HEK293 (cell line): ENCODE data around the gene ACOX2.

Source experiments
- GLI2 ChIP-seq: fragments of 450-650 bp; formaldehyde crosslinking; IDR thresholded peaks from 2 replicates; pipeline ENCODE4; 2017; ENCODE audit warnings: missing biosample characterization, missing genetic modification characterization, low read depth, borderline replicate concordance
- MZF1 ChIP-seq: fragments of 450-650 bp; formaldehyde crosslinking; IDR thresholded peaks from 2 replicates; pipeline ENCODE4 v1.5.1; 2017; ENCODE audit warnings: missing biosample characterization, missing genetic modification characterization, borderline replicate concordance
- SETDB1 ChIP-seq: IDR thresholded peaks from one replicate; pipeline ENCODE4 v1.6.1; 2017; ENCODE audit warnings: mild to moderate bottlenecking, low read length, moderate library complexity, mixed read lengths; ENCODE audit not compliant: insufficient read length
- SP7 ChIP-seq: fragments of 450-650 bp; formaldehyde crosslinking; IDR thresholded peaks from 2 replicates; pipeline ENCODE4 v1.5.1; 2016; ENCODE audit warnings: missing biosample characterization, missing genetic modification characterization
- ZBTB17 ChIP-seq: fragments of 450-650 bp; formaldehyde crosslinking; IDR thresholded peaks from 2 replicates; pipeline ENCODE4 v1.5.1; 2016; ENCODE audit warnings: missing biosample characterization, missing genetic modification characterization
- ZNF221 ChIP-seq: fragments of 450-650 bp; formaldehyde crosslinking; IDR thresholded peaks from 2 replicates; pipeline ENCODE4 v1.5.1; 2017; ENCODE audit warnings: missing biosample characterization, missing genetic modification characterization, borderline replicate concordance
- ZNF266 ChIP-seq: fragments of 450-650 bp; formaldehyde crosslinking; IDR thresholded peaks from 2 replicates; pipeline ENCODE4 v1.5.1; 2016; ENCODE audit warnings: missing biosample characterization, missing genetic modification characterization, low read depth
- ZNF292 ChIP-seq: fragments of 450-650 bp; formaldehyde crosslinking; IDR thresholded peaks from 2 replicates; pipeline ENCODE4 v1.5.1; 2016; ENCODE audit warnings: low read depth, missing biosample characterization, missing genetic modification characterization, borderline replicate concordance
- ZNF366 ChIP-seq: fragments of 450-650 bp; formaldehyde crosslinking; conservative IDR thresholded peaks from 2 replicates; pipeline ENCODE4 v1.5.1; 2016; ENCODE audit warnings: missing biosample characterization, missing genetic modification characterization
- ZNF391 ChIP-seq: fragments of 450-650 bp; formaldehyde crosslinking; IDR thresholded peaks from 2 replicates; pipeline ENCODE4 v1.5.1; 2016; ENCODE audit warnings: low read depth, missing biosample characterization, missing genetic modification characterization, borderline replicate concordance
- ZNF404 ChIP-seq: fragments of 450-650 bp; formaldehyde crosslinking; IDR thresholded peaks from 2 replicates; pipeline ENCODE4 v1.5.1; 2017; ENCODE audit warnings: missing biosample characterization, missing genetic modification characterization
- ZNF433 ChIP-seq: fragments of 450-650 bp; formaldehyde crosslinking; IDR thresholded peaks from 2 replicates; pipeline ENCODE4 v1.5.1; 2016; ENCODE audit warnings: missing biosample characterization, missing genetic modification characterization, low read depth
- ZNF521 ChIP-seq: fragments of 450-650 bp; formaldehyde crosslinking; IDR thresholded peaks from 2 replicates; pipeline ENCODE4 v1.5.1; 2017; ENCODE audit warnings: missing biosample characterization, mild to moderate bottlenecking, missing genetic modification characterization
- ZNF530 ChIP-seq: fragments of 450-650 bp; formaldehyde crosslinking; IDR thresholded peaks from 2 replicates; pipeline ENCODE4 v1.5.1; 2016; ENCODE audit warnings: low read depth, missing biosample characterization, missing genetic modification characterization
- ZNF560 ChIP-seq: fragments of 450-650 bp; formaldehyde crosslinking; IDR thresholded peaks from 2 replicates; pipeline ENCODE4 v1.5.1; 2017; ENCODE audit warnings: missing biosample characterization, missing genetic modification characterization, borderline replicate concordance
- ZNF747 ChIP-seq: fragments of 450-650 bp; formaldehyde crosslinking; IDR thresholded peaks from 2 replicates; pipeline ENCODE4 v1.5.1; 2016; ENCODE audit warnings: missing biosample characterization, missing genetic modification characterization
- ZNF791 ChIP-seq: fragments of 450-650 bp; formaldehyde crosslinking; IDR thresholded peaks from 2 replicates; pipeline ENCODE4 v1.5.1; 2016; ENCODE audit warnings: missing biosample characterization, missing genetic modification characterization
- ZSCAN23 ChIP-seq: fragments of 450-650 bp; formaldehyde crosslinking; IDR thresholded peaks from 2 replicates; pipeline ENCODE4 v1.5.1; 2016; ENCODE audit warnings: missing biosample characterization, missing genetic modification characterization
- ZXDB ChIP-seq: fragments of 450-650 bp; formaldehyde crosslinking; IDR thresholded peaks from 2 replicates; pipeline ENCODE4 v1.5.1; 2016; ENCODE audit warnings: missing biosample characterization, missing genetic modification characterization
- TF ChIP-seq, protein P1 (sequence below): fragments of 450-650 bp; formaldehyde crosslinking; IDR thresholded peaks from 2 replicates; pipeline ENCODE4 v1.5.1; 2016; ENCODE audit warnings: missing biosample characterization, missing genetic modification characterization
- TF ChIP-seq, protein P2 (sequence below): fragments of 450-650 bp; formaldehyde crosslinking; IDR thresholded peaks from 2 replicates; pipeline ENCODE4 v1.5.1; 2016; ENCODE audit warnings: missing biosample characterization, missing genetic modification characterization
- TF ChIP-seq, protein P3 (sequence below): fragments of 450-650 bp; formaldehyde crosslinking; conservative IDR thresholded peaks from 2 replicates; pipeline ENCODE4 v1.5.1; 2016; ENCODE audit warnings: low read depth, missing biosample characterization, missing genetic modification characterization
- TF ChIP-seq, protein P4 (sequence below): fragments of 450-650 bp; IDR thresholded peaks from 2 replicates; pipeline ENCODE4 v1.5.1; 2018; ENCODE audit warnings: missing biosample characterization, mild to moderate bottlenecking, missing genetic modification characterization
- TF ChIP-seq, protein P5 (sequence below): fragments of 450-650 bp; formaldehyde crosslinking; IDR thresholded peaks from 2 replicates; pipeline ENCODE4 v1.5.1; 2016; ENCODE audit warnings: missing biosample characterization, missing genetic modification characterization
- TF ChIP-seq, protein P6 (sequence below): fragments of 450-650 bp; formaldehyde crosslinking; IDR thresholded peaks from 2 replicates; pipeline ENCODE4 v1.5.1; 2016; ENCODE audit warnings: missing biosample characterization, missing genetic modification characterization
- TF ChIP-seq, protein P7 (sequence below): fragments of 450-650 bp; formaldehyde crosslinking; IDR thresholded peaks from 2 replicates; pipeline ENCODE4 v1.5.1; 2017; ENCODE audit warnings: missing biosample characterization, missing genetic modification characterization

ACOX2 gene

DNA sequence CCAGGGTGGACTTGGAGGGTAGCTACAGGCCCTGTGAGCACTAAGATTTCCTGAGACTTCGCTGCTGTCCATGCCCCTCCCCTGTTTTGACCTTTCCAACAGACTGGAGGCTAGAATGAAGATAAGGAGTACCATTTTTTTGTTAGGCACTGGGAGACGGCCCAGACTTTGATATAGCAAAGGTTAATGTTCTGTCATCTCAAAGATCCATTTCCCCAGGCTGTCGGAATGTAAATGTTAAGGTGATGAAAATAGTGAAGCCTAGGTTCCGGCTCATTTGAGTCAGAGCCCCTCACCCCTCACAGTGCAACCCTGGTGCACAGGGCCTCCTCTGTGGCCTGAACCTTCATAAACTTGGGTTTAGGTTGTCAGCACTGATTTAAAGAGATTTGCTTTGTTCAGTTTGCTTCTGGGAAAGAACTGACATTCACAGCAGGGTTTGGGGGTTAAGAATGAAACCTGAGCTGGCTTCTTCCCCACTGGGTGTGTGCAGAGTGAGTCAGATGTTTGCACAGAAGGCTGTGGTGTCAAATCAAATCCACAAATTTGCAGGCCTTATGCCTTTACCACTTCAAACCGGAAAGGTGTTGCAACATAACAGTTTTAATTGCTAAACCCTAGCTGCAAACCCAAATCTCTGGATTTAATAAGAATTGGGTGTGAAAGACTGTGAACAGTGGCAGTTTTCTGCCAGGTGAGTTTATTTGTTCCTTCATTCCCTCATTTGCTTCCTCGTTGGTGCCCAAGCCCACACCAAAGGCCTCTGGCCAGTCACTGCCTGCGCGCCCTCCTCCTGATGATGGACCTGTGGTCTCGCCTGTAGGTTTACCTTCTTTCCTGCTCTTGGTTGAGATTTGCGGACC lies 65.7 kb downstream of the ACOX2 start (continued):
- TF ChIP-seq, protein P1, sequence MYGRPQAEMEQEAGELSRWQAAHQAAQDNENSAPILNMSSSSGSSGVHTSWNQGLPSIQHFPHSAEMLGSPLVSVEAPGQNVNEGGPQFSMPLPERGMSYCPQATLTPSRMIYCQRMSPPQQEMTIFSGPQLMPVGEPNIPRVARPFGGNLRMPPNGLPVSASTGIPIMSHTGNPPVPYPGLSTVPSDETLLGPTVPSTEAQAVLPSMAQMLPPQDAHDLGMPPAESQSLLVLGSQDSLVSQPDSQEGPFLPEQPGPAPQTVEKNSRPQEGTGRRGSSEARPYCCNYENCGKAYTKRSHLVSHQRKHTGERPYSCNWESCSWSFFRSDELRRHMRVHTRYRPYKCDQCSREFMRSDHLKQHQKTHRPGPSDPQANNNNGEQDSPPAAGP (tag by site-specific recombination), result peak; percentile 96
- TF ChIP-seq ZNF530 (tag by site-specific recombination), result no peak
- TF ChIP-seq ZXDB (tag by site-specific recombination), result peak; percentile 88
- TF ChIP-seq, protein P2, sequence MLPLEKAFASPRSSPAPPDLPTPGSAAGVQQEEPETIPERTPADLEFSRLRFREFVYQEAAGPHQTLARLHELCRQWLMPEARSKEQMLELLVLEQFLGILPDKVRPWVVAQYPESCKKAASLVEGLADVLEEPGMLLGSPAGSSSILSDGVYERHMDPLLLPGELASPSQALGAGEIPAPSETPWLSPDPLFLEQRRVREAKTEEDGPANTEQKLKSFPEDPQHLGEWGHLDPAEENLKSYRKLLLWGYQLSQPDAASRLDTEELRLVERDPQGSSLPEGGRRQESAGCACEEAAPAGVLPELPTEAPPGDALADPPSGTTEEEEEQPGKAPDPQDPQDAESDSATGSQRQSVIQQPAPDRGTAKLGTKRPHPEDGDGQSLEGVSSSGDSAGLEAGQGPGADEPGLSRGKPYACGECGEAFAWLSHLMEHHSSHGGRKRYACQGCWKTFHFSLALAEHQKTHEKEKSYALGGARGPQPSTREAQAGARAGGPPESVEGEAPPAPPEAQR (tag by site-specific recombination), result no peak
- no peak for TF ChIP-seq SETDB1
- no peak for TF ChIP-seq ZNF747 (tag by site-specific recombination)
- TF ChIP-seq ZNF292 (tag by site-specific recombination), result no peak
- TF ChIP-seq MZF1 (tag by site-specific recombination), result peak; percentile 89; the same call in 1 of the 2 replicates
- TF ChIP-seq SP7 (tag by site-specific recombination), result peak; percentile 97
- peak; percentile 85 for TF ChIP-seq ZNF366 (tag by site-specific recombination)
- peak; percentile 80 for TF ChIP-seq ZBTB17
- peak; percentile 81; the same call in 1 of the 2 replicates for TF ChIP-seq GLI2 (tag by site-specific recombination)
- TF ChIP-seq, protein P3, sequence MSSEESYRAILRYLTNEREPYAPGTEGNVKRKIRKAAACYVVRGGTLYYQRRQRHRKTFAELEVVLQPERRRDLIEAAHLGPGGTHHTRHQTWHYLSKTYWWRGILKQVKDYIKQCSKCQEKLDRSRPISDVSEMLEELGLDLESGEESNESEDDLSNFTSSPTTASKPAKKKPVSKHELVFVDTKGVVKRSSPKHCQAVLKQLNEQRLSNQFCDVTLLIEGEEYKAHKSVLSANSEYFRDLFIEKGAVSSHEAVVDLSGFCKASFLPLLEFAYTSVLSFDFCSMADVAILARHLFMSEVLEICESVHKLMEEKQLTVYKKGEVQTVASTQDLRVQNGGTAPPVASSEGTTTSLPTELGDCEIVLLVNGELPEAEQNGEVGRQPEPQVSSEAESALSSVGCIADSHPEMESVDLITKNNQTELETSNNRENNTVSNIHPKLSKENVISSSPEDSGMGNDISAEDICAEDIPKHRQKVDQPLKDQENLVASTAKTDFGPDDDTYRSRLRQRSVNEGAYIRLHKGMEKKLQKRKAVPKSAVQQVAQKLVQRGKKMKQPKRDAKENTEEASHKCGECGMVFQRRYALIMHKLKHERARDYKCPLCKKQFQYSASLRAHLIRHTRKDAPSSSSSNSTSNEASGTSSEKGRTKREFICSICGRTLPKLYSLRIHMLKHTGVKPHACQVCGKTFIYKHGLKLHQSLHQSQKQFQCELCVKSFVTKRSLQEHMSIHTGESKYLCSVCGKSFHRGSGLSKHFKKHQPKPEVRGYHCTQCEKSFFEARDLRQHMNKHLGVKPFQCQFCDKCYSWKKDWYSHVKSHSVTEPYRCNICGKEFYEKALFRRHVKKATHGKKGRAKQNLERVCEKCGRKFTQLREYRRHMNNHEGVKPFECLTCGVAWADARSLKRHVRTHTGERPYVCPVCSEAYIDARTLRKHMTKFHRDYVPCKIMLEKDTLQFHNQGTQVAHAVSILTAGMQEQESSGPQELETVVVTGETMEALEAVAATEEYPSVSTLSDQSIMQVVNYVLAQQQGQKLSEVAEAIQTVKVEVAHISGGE (tag by site-specific recombination), result no peak
- no peak for TF ChIP-seq ZNF791 (tag by site-specific recombination)
- no peak for TF ChIP-seq ZNF560 (tag by site-specific recombination)
- no peak for TF ChIP-seq ZNF221 (tag by site-specific recombination)
- TF ChIP-seq ZNF266, result no peak
- TF ChIP-seq, protein P4, sequence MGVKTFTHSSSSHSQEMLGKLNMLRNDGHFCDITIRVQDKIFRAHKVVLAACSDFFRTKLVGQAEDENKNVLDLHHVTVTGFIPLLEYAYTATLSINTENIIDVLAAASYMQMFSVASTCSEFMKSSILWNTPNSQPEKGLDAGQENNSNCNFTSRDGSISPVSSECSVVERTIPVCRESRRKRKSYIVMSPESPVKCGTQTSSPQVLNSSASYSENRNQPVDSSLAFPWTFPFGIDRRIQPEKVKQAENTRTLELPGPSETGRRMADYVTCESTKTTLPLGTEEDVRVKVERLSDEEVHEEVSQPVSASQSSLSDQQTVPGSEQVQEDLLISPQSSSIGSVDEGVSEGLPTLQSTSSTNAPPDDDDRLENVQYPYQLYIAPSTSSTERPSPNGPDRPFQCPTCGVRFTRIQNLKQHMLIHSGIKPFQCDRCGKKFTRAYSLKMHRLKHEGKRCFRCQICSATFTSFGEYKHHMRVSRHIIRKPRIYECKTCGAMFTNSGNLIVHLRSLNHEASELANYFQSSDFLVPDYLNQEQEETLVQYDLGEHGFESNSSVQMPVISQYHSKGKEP, result peak; percentile 95
- TF ChIP-seq, protein P5, sequence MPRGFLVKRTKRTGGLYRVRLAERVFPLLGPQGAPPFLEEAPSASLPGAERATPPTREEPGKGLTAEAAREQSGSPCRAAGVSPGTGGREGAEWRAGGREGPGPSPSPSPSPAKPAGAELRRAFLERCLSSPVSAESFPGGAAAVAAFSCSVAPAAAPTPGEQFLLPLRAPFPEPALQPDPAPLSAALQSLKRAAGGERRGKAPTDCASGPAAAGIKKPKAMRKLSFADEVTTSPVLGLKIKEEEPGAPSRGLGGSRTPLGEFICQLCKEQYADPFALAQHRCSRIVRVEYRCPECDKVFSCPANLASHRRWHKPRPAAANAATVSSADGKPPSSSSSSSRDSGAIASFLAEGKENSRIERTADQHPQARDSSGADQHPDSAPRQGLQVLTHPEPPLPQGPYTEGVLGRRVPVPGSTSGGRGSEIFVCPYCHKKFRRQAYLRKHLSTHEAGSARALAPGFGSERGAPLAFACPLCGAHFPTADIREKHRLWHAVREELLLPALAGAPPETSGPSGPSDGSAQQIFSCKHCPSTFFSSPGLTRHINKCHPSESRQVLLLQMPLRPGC (tag by site-specific recombination), result peak; percentile 94
- peak; percentile 81; the same call in 1 of the 2 replicates for TF ChIP-seq ZSCAN23 (tag by site-specific recombination)
- TF ChIP-seq, protein P6, sequence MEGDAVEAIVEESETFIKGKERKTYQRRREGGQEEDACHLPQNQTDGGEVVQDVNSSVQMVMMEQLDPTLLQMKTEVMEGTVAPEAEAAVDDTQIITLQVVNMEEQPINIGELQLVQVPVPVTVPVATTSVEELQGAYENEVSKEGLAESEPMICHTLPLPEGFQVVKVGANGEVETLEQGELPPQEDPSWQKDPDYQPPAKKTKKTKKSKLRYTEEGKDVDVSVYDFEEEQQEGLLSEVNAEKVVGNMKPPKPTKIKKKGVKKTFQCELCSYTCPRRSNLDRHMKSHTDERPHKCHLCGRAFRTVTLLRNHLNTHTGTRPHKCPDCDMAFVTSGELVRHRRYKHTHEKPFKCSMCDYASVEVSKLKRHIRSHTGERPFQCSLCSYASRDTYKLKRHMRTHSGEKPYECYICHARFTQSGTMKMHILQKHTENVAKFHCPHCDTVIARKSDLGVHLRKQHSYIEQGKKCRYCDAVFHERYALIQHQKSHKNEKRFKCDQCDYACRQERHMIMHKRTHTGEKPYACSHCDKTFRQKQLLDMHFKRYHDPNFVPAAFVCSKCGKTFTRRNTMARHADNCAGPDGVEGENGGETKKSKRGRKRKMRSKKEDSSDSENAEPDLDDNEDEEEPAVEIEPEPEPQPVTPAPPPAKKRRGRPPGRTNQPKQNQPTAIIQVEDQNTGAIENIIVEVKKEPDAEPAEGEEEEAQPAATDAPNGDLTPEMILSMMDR (tag by site-specific recombination), result no peak
- TF ChIP-seq ZNF404 (tag by site-specific recombination), result no peak
- no peak for TF ChIP-seq ZNF391 (tag by site-specific recombination)
- TF ChIP-seq, protein P7, sequence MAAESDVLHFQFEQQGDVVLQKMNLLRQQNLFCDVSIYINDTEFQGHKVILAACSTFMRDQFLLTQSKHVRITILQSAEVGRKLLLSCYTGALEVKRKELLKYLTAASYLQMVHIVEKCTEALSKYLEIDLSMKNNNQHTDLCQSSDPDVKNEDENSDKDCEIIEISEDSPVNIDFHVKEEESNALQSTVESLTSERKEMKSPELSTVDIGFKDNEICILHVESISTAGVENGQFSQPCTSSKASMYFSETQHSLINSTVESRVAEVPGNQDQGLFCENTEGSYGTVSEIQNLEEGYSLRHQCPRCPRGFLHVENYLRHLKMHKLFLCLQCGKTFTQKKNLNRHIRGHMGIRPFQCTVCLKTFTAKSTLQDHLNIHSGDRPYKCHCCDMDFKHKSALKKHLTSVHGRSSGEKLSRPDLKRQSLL (tag by site-specific recombination), result no peak
- no peak for TF ChIP-seq ZNF433 (tag by site-specific recombination)
- TF ChIP-seq ZNF521 (tag by site-specific recombination), result no peak
